Measurements from ENCODE around the gene VPS51.
A peak's percentile ranks its signal among the peaks of the same experiment; 100 is the strongest.

The VPS51 gene

DNA sequence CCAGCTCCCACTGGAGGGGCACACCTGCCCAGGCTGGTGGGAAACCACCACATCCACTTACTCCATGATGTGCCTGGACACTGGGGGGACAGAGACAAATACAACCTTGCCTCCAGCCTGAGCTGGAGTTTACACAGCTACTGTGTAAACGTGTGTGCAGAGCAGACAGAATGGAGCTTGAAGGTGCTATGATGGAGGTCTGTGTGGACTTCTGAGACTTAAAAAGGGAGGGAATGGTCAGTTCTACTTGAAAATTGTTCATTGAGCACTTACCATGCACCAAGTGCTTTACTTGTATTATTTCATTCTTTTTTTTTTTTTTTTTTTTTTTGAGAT lies 23.4 kb upstream of the VPS51 start:
- no peak for DNase-seq (ENCODE audit: low read depth in 2 of 2)

DNA sequence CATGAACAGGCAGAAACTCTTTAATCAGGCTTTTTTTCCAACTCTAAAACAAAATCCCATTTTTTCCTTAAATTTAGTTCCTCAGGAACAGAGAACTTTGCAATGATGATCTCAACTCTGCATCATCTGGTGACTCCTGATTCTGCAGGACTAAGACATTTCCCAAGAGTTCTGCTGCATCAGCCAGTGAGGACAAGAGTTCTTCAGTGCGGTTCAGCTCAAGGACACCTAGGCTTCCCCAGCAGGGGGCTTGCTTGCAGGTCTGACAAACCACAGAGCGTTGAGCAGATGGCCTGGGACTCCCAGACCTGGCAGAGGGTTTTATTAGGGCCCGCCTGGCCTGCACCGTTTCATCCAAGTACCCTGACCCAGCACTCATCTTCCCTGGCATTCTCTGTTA lies 18.6 kb upstream of the VPS51 start:
- DNase-seq (ENCODE audit: low read depth in 2 of 2): no peak

DNA sequence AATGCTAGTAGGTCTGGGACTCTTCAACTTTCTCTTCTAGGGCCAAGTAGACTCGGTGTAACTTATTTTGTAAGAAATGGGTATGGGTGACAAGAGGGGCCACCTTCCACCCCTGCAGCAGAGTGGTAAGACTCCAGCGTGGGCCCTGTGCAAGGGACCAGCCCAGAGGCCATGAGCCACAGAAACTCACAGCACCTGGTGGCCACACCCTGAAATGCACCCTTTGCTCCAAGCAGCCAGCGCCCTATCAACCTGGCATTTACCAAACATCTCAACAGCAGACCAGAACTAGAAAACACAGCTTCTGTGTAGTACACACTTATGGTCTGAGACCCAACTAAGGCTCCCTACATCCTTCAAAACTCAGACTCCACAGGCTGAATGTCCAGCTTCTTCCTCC lies 17.9 kb upstream of the VPS51 start:
- DNase-seq (ENCODE audit: low read depth in 2 of 2): peak; percentile 32 to 57

DNA sequence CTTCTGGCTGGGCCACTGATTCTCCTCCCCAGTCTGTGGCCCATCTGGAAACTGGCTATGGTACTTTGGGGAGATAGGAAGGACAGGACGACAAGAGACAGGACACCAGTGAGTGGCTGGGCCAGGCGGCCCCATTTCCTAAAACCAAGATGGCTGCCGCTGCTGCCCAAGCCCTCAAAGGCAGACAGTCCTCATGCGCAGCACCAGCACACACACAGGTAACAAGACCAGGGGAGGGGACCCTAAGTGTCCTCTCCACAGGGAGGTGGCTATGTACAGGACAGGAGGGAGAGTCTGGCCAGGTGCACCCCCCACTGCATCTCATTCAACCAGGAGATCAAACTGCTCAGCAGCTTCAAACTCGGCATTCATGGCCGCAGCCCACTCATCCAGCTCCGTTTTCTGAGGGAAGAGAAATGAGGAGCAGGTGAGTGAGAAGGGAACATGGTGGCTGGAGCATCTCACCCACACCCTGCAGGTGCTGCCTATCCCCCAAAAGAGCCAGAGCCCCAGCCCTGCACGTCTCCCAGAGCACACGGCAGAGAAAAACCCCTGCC lies 17.1 kb upstream of the VPS51 start:
- DNase-seq (ENCODE audit: low read depth in 2 of 2): no peak

DNA sequence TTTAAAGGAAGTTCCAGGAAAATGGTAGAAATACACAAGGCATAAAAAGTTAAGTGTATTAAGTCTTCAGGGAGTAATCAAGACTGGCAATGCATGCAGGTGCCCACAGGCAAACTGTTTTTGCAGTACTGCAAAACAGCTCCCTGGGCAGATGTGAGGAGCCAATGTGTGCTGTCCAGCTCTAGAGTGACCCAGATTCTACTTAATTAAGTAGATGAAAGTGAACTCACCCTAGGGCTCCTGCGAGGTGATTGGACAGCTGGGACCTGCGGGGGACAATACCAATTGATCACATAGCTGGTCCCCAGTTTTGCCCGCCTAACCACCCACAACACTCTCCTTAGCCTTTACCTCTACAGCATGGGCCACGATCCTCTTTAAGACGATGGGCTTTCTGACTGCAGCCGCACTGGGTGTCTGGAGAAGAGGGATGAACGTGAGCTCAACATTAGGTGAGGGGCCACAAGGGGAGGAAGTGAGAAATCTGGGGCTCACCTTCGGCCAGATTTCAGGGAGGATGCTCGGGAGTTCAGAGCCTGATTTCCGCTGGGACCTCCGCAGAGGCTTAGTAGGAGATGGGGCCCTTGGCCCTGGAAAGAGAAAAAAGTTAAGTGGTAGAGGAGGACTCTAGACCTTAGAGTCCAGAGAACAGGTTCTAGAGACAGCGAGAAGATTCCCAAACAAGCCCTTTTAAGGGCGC lies 12.7 kb upstream of the VPS51 start:
- no peak for DNase-seq (ENCODE audit: low read depth in 2 of 2)

DNA sequence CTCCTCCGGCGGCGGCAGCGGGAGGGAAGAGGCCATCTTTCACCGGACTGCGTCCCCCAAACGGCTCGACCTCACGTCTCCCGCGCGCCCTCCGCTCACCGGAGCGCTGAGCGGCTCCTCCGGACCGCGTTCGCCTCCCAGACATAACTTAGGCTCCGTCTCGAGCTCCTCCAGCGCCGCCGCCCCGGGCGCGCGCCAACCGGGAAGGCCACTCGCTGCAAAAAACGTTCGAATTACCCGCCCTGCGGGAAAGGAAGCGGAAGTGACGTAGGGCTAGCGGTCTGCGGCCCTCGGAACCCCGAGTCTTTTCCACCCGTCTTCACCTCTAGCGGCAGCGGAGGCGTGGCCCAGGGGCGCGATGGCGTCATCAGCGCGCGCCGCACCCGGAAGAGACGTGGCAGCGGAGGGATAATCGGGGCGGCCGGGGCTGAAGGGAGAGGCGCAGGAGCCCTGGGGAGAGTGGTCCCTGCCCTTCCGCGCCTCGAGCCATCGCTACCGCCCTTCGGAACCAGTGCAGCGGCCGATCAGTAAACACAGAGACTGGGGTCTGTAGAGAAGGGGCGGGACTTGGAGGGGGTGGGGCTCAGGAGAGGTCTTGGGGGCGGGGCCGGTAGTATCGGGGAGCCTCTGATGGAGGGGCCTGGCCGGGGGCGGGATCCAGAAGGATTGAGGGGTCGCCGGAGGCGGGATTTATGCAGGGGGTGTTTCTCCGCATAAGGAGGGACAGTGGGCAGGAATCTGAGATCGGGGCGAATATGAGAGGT lies 12.0 kb upstream of the VPS51 start, which contains the start of the genes CDCA5 and ZFPL1:
Gene CDCA5, minus strand, starts transcription at position 207 of the 764 bp plus-strand sequence. Its CDS starts 62 bp downstream, at position 145.
Gene ZFPL1, plus strand, starts transcription at position 389 of the 764 bp plus-strand sequence. CDS start 477 bp downstream, outside the sequence.
- DNase-seq (ENCODE audit: low read depth in 2 of 2): peak; percentile 91

DNA sequence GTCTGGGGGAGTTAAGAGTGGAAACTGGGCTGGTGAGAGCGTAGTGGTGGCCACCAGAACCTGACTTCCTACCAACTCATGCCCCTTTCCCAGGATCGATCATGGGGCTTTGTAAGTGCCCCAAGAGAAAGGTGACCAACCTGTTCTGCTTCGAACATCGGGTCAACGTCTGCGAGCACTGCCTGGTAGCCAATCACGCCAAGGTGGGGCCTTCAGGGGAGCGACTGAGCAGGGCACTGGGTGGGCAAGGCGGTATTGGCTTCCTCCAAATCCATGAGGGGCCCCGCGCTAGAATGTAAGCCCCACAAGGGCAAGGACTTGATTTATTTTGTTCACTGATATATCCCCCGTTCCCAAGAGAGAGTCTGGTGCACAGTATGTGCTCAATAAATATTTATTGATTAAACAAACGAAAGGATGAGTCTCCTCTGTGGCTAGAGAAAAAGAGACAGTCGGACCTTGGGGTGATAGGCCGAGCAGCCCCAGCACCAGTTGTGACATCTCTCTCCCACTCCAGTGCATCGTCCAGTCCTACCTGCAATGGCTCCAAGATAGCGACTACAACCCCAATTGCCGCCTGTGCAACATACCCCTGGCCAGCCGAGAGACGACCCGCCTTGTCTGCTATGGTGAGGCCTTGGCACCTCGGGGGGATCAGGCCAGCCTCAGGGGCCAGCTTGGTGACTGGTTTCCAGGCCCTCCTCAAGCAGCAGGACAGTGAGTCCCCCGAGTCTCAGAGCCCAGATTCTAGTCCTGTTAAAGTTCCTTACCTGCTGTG lies 11.2 kb upstream of the VPS51 start:
- DNase-seq (ENCODE audit: low read depth in 2 of 2): no peak

DNA sequence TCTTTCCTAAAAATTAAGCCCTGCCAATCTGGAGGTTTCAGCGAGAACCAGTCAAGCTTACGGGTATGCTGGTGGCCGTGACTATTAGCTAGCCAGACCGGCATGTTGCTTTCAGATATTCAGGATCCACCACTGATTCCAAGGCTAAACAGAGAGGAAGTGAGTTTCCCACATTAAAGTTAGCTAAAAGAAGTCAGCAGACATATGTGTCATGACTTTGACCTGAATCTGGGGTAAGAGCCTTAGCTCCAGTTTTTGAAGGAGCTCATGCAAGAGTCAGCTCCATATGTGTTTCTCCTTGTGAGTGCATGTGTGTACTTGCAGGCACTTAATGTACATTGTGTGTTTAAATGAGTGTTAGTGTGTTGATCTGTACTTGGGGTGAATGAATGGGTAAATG lies 10.6 kb upstream of the VPS51 start:
- DNase-seq (ENCODE audit: low read depth in 2 of 2): no peak

DNA sequence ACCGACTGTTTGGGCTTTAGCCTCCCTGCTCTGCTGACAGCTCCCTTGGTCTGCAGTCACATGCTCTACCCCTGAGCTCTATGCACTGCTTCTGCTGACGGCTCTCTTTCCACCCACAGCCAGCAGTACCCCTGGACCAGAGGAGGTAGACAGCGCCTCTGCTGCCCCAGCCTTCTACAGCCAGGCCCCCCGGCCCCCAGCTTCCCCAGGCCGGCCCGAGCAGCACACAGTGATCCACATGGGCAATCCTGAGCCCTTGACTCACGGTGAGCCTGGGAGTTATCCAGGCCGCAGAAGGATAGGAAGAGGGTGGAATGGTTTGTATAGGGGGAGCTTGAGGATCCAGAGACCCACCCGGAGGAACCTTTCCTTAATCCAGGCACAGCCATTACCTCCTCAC lies 9.2 kb upstream of the VPS51 start:
- DNase-seq (ENCODE audit: low read depth in 2 of 2): no peak

DNA sequence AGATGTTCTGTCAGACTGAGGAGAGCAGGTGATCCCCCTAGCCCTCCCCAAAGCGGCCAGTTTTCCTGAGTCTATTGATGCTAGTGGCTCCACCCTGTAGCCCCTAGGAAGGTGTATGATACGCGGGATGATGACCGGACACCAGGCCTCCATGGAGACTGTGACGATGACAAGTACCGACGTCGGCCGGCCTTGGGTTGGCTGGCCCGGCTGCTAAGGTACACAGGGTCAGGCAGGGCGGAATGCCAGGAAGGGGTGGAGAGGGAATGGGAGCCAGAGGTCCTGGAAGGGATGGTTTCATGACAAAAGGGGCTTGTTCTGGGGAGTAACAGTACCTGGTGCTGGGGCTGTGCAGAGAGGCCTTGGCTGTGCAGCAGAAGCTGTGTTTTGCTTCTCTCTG lies 8.8 kb upstream of the VPS51 start:
- DNase-seq (ENCODE audit: low read depth in 2 of 2): no peak

DNA sequence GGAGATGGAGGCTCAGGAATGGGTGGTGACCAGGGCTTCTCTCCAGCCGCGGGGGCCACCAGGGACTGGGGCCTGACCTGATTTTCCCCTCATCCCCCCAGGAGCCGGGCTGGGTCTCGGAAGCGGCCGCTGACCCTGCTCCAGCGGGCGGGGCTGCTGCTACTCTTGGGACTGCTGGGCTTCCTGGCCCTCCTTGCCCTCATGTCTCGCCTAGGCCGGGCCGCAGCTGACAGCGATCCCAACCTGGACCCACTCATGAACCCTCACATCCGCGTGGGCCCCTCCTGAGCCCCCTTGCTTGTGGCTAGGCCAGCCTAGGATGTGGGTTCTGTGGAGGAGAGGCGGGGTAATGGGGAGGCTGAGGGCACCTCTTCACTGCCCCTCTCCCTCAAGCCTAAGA lies 8.2 kb upstream of the VPS51 start:
- DNase-seq (ENCODE audit: low read depth in 2 of 2): no peak

DNA sequence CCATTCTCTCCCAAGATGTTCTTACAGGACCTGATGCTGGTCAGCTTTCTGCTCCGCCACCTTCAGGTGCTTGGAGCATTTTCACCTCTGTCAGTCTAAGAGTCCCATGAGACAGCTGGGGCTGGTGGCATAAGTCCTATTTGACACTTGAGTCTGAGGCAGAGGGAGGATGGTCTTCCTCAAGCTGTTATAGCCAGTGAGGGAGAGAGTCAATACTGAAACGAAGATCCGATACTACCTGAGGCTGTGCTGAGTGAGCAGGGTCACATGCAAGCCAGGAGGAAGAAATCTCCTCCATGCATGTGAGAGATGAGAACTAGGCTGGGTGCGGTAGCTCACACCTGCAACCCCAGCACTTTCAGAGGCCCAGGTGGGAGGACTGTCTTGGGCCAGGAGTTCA lies 6.4 kb upstream of the VPS51 start:
- no peak for DNase-seq (ENCODE audit: low read depth in 2 of 2)

DNA sequence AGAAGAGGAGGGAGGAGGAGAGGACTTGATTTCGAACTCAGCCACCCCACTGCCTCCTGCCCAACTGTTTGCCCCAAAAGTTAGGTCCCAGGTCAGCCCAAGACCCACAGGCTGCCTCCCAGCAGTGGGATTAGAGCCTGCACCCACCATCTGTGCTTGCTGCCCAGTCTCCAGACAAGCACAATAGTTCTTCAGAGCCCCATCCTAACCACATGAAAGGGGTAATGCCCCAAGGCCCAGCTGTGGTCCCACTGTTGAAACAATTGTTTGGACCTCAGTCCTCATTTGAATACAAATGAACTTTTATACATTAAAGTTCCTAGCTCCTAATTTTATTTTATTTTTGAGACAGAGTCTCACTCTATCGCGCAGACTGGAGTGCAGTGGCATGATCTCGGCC lies 5.4 kb upstream of the VPS51 start:
- DNase-seq (ENCODE audit: low read depth in 2 of 2): no peak

DNA sequence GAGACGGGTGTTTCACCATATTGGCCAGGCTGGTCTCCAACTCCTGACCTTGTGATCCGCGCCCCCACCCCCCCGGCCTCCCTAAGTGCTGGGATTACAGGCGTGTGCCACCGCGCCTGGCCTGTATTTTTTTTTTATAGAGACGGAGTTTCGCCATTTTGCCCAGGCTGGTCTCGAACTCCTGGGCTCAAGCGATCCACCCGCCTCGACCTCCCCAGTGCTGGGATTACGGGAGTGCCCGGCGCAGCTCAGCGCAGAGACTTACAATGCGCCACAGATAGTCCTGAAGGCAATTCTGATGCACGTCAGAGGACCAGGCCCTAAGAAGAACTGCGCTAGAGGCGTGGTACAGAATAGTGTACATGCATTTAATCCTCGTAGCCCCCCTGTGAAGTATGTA lies 587 bp upstream of the VPS51 start:
- DNase-seq (ENCODE audit: low read depth in 2 of 2): no peak

DNA sequence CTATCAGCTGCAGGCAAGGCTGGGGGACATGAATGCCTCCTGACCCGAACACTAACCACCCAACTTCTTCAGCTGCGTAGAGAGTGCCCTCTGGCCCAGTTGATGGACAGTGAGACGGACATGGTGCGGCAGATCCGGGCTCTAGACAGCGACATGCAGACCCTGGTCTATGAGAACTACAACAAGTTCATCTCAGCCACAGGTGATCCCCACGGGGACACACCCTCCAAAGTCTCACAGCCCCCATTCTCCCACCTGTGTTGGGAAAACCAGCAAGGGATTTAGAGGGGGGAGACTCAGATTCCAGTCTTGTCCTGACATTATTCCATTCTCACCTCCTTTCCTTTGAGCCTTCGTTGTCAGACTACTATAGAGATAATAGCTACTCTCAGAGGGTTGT lies 912 bp downstream of the VPS51 start:
- DNase-seq (ENCODE audit: low read depth in 2 of 2): no peak

DNA sequence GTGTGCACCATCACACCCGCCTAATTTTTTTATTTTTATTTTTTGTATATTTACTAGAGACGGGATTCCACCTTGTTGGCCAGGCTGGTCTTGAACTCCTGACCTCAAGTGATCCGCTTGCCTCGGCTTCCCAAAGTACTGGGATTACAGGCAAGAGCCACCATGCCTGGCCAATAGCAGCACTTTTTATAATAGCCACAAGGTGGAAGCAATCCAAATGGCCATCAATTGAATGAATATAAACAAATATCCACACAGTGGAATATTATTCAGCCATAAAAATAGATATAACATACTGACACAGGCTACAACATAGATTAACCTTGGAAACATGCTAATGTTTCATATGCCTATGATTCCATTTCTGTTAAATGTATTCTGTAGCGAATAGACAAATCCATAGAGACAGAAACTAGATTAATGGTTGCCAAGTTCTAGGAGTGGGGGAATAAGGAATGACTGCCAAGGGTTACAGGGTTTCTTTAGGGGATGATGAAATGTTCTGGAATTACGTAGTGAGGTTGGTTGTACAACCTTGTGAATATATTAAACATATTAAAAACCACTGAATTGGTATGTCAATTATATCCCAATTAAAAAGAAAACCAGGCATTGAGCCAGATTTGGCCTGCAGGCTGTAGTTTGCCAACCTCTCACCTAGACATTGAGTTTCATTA lies 4.8 kb downstream of the VPS51 start:
- DNase-seq (ENCODE audit: low read depth in 2 of 2): no peak

DNA sequence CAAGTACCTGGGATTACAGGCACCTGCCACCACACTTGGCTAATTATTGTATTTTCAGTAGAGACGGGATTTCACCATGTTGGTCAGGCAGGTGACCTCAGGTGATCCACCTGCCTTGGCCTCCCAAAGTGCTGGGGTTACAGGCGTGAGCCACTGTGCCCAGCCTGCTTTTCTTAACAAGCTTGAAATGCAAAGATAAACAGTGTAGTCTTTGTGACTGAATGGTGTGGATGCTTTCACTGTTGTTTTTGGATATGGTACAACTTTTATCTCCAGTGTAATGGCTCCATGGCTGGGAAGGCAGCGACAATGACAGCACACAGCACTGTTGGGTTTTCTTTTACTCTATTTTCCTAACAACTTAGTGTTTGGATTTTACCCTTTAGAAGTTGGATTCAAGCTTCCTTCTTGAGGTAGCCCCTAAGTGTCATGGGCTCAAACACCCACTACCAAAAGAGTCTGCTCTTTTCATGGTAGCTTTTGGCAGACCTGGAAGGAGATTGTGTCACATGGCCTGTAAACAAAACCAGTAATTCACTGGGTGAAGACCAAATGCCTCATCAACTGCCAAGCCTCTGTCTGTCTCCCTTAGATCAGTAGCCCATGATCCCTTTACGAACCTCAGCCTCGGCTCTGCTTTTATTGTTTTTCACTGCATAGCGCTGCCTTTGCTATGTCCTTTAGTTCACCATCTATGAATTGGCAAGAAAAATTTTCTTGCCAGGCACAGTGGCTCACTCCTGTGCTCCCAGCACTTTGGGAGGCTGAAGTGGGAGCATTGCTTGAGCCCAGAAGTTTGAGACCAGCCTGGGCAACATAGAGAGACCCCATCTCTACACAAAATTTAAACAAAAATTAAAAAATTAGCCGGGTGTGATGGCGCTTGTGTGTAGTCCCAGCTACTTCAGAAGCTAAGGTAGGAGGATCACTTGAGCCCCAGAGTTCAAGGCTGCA lies 6.4 kb downstream of the VPS51 start:
- DNase-seq (ENCODE audit: low read depth in 2 of 2): no peak

DNA sequence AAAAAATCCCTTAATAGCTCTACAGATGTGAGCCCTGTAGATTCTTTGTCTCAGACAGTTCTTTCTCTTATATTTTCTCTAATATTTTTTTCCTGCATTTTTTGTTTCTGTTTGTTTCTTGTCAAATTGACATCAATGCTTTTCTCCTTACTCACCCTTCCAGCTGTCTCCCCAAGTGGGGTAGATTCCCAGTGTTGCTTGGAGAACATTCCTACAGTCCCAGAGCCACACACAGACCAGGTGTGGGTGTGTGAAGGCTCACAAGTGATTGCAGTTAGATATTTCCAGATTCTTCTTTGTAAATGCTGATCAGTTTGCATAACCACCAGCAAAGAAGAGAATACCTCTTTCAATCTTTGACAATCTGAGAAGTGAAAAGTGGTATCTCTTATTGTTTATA lies 7.5 kb downstream of the VPS51 start:
- no peak for DNase-seq (ENCODE audit: low read depth in 2 of 2)

DNA sequence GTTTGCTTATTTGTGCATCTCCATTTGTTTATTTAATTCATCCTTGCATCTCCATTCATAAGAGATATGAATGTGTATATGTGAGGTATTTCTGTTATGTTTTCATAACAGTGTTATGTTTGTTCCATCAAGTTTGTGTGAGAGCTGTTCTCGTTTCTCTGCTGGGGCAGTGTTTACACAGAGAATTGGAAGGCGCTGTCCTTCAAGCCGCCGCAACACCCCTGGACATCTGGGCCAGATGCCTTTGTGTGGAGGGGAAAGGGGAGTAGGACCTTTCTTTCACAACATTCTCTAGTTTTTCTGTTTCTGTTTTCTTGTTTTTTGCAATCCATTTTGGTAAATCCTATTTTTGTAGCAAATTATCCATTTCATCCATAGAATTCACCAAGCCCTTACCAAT lies 8.6 kb downstream of the VPS51 start:
- DNase-seq (ENCODE audit: low read depth in 2 of 2): no peak

DNA sequence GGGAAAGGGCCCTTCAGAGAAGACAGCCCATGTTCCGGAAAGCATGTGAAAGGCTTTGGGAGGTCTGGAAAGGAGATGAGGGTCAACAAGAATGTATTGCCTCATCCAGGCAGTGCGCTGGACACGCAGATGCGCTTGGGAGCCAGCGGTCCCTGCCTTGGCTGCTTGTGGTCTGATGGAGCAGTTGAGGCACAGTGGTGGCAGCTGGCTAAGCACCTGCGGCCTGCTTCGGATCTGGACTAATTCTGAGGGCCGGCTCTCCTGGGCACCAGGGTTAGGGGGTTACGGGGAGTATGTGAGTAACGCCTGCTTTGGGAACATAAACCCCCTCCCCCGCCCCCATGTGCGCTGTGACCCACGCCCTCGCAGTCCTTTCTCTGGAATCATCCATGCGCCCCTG lies 11.1 kb downstream of the VPS51 start:
- no peak for DNase-seq (ENCODE audit: low read depth in 2 of 2)

Measured in stimulated activated CD8-positive, alpha-beta memory T cell treated with anti-CD3 and anti-CD28 coated beads, Interleukin-2, amount 100 ng/mL, for 1 hour (primary cell).